AG04450 (cell line): Measurements from ENCODE around the gene GNG2. TPM values are rescaled to one million over a fixed set of nuclear protein-coding genes. Genes with fewer than 3 reads are reported as not detected.

Experiments used
- CTCF ChIA-PET: fragments of 300-600, 350-600 bp; formaldehyde crosslinking; extraction: SDS; loops from one replicate; lab custom pipeline; 2022; ENCODE audit warnings: antibody characterized with exemption, inconsistent platforms; lab: Charles Lee
- POLR2A ChIA-PET: fragments of 350-600 bp; formaldehyde crosslinking; extraction: SDS; loops from one replicate; lab custom pipeline; 2021; ENCODE audit warnings: antibody characterized with exemption, inconsistent platforms; lab: Yijun Ruan, JAX
- DNase-seq: peaks from one replicate; pipeline ENCODE4 v3.0.0-alpha.2; 2011; ENCODE audit warnings: low read depth, low spot score
- H3K27ac ChIP-seq: one replicate; pipeline ENCODE4 v1.5.1; 2012; ENCODE audit warnings: low read depth, low read length, control low read depth
- H3K27me3 ChIP-seq: one replicate; pipeline ENCODE4 v1.6.0; 2012; ENCODE audit warnings: low read length; ENCODE audit not compliant: control insufficient read depth, insufficient read depth
- H3K4me3 ChIP-seq: 2 replicates; pipeline ENCODE4 v1.5.1; 2011; ENCODE audit warnings: mild to moderate bottlenecking, low read depth, low read length, control low read depth
- H3K9me3 ChIP-seq: 2 replicates; pipeline ENCODE4 v1.5.1; 2012; ENCODE audit warnings: low read length; ENCODE audit not compliant: control insufficient read depth, insufficient read depth
- CTCF ChIP-seq: IDR thresholded peaks from 2 replicates; pipeline ENCODE4 v1.5.1; 2011; ENCODE audit warnings: low read depth, low read length, control low read depth, inconsistent platforms
- polyA plus RNA-seq: library from polyadenylated mRNA; depleted of rRNA; stranded (reverse); fragments of >200 nt; gene quantifications from 2 replicates; pipeline ENCODE4 v1.2.3, GENCODE V29; 2011

GNG2 gene
- polyA plus RNA-seq, 1 experiment, result 83.9 TPM

DNA sequence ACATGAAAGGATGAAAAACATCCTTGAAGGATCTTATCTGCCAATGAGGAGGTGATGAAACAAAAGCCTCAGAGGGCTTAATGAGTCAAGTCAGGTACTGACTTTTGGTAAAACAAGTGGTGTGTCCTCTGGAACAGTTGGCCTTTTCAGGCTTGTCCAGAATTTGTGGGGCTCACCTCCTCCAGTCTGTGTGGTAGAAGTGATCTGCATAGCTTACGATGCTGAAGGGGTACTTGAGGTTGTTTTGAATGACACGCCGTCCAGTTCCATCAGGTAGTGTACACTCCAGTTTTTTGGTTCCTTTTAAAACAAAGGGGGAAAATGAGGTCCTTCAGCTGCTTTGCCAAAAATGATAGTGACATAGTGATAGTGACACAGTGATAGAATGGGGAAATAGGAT lies 145.9 kb downstream of the GNG2 start:
- no peak overlapping the region for H3K27ac ChIP-seq
- CTCF ChIA-PET, result interaction anchor here (1.0 to 2.0 kb wide), 4 partner anchors 9 to 125 kb away, joined by 3 to 7 read pairs (median 4); no protein-coding TSS in a partner anchor
- no peak for TF ChIP-seq CTCF
- H3K9me3 ChIP-seq, result no peaks in the 10 kb centered on the region
- no peak for DNase-seq
- POLR2A ChIA-PET, result no interaction called here
- no peaks in the 10 kb centered on the region for H3K27me3 ChIP-seq
- no peak overlapping the region for H3K4me3 ChIP-seq

DNA sequence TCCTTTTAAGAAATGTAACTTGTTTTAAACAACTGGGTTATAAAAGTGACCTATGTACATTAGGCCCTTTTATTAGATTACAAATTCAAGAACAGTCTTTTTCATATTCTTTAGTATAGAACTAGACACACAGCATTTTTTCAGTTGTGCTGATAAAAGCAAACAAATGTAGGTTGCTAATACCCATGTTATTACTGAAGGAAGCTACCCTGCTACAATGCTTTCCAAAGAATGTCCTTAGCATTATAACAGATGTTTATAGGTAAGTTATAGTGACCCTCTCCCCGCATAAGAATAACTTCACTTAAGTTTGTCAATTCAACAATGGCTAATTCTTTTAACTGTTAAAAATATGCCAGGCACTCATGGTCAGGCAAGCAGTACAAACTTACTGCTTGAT lies 146.8 kb downstream of the GNG2 start:
- ChIA-PET POLR2A (no interaction called here), CTCF (interaction anchor here (1.1 to 2.0 kb wide), 4 partner anchors 8 to 124 kb away, joined by 3 to 7 read pairs (median 6); no protein-coding TSS in a partner anchor)
- Histone ChIP-seq H3K27me3 (no peaks in the 10 kb centered on the region), H3K27ac (no peak overlapping the region), H3K4me3 (no peak overlapping the region), H3K9me3 (no peaks in the 10 kb centered on the region)
- no peak for TF ChIP-seq CTCF
- DNase-seq, result no peak

GRCh38 chr14:52007637-52008036 lies 147.2 kb downstream of the GNG2 start:
- ChIA-PET CTCF (interaction anchor here (1.1 to 2.0 kb wide), 4 partner anchors 8 to 123 kb away, joined by 3 to 7 read pairs (median 6); no protein-coding TSS in a partner anchor), POLR2A (no interaction called here)
- TF ChIP-seq CTCF, result no peak
- no peak for DNase-seq
- no peak overlapping the region for H3K4me3 ChIP-seq
- H3K27ac ChIP-seq, result no peak overlapping the region
- H3K9me3 ChIP-seq, result no peaks in the 10 kb centered on the region
- H3K27me3 ChIP-seq, result no peaks in the 10 kb centered on the region

GRCh38 chr14:52008136-52008535 lies 147.7 kb downstream of the GNG2 start:
- ChIA-PET POLR2A (no interaction called here), CTCF (interaction anchor here (1.9 kb wide), 1 partner anchor 12 kb away, joined by 7 read pairs; no protein-coding TSS in a partner anchor)
- no peak for DNase-seq
- Histone ChIP-seq H3K9me3 (no peaks in the 10 kb centered on the region), H3K27me3 (no peaks in the 10 kb centered on the region), H3K4me3 (no peak overlapping the region), H3K27ac (no peak overlapping the region)
- TF ChIP-seq CTCF, result no peak

DNA sequence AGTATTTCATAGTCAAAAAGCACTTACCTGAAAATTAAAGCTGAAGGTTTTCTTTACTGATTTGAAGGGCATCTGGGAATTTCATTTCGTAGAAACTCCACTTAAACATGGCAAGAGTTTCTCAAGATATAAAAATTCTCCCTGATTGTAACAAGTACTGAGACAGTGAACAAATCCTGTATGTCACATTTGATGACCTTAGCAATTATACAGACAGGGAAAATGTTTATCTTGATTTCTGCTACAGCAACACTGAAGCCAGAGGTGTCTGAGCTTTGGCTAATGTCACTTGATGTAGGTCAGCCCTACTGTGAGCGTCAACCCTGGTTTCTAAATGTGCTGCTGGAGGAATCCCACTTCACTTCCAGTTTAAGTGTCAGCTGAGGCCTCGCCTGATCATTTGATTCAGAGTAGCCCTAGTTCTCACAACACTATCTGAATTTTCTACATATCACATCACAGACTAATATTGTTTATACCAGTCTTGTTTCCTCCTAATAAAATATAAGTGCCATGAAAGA lies 149.8 kb downstream of the GNG2 start:
- Histone ChIP-seq H3K27ac (no peak overlapping the region), H3K27me3 (no peaks in the 10 kb centered on the region), H3K4me3 (no peak overlapping the region), H3K9me3 (no peaks in the 10 kb centered on the region)
- CTCF ChIA-PET, result interaction anchor here (0.6 to 2.1 kb wide), 3 partner anchors 14 to 121 kb away, joined by 5 to 6 read pairs (median 5); no protein-coding TSS in a partner anchor
- no peak for TF ChIP-seq CTCF
- POLR2A ChIA-PET, result no interaction called here
- DNase-seq, result no peak
